OCI-LY1 (cell line): ENCODE results near the gene MTFR2.

Experiments
- CTCF ChIP-seq: fragments of 200-600 bp; sonication (generic), shearing (Covaris generic); IDR thresholded peaks from 2 replicates; pipeline ENCODE4 v1.5.1; 2017; ENCODE audit warnings: mild to moderate bottlenecking, antibody characterized with exemption, low read length, moderate library complexity, mixed read lengths
- EZH2 ChIP-seq: fragments of 200-600 bp; sonication (generic), shearing (Covaris generic); IDR thresholded peaks from 2 replicates; pipeline ENCODE4 v1.8.0; 2017; ENCODE audit warnings: borderline replicate concordance, mixed run types, mild to moderate bottlenecking, antibody characterized with exemption, low read length, moderate library complexity, mixed read lengths

- TF ChIP-seq CTCF (no peak), EZH2 (no peak)
Observed at GRCh38 chr6:136294621-136295020, 44.5 kb upstream of the MTFR2 start.
